ENCODE measurements around the gene RPH3AL. TPM values are rescaled to one million over a fixed set of nuclear protein-coding genes. Genes with fewer than 3 reads are reported as not detected.

The RPH3AL gene
- total and polyA plus RNA-seq, 10 of the 15 experiments (the other 5 are each of a cell fraction or from before 2014, with no cell fraction given): 0.04 to 1.2 (median 0.47) TPM; not detected in 2

GRCh38 chr17:178292-179065 lies 174.1 kb downstream of the RPH3AL start (continued):
- TF ChIP-seq ZNF687 (IDR thresholded peaks at IDR 0.05) (no peak), CBFB (IDR thresholded peaks at IDR 0.05; ENCODE audit: low read depth) (no peak), ZBTB33 (IDR thresholded peaks at IDR 0.05) (no peak), STAT1 (conservative IDR thresholded peaks at IDR 0.05) (no peak), JUND (IDR thresholded peaks at IDR 0.05; ENCODE audit: low read depth, low read length) (no peak), MEF2A (IDR thresholded peaks at IDR 0.05; ENCODE audit: insufficient read depth, low read depth, low read length) (no peak), ZZZ3 (IDR thresholded peaks at IDR 0.05; ENCODE audit: control insufficient read depth, insufficient read length, low read depth) (no peak), RUNX3 (IDR thresholded peaks at IDR 0.05; ENCODE audit: low read length) (no peak), SREBF2 (IDR thresholded peaks at IDR 0.05; ENCODE audit: low read length) (no peak), HDAC6 (IDR thresholded peaks at IDR 0.05; ENCODE audit: unreplicated experiment) (no peak), HDAC2 (IDR thresholded peaks at IDR 0.05) (no peak), E2F8 (IDR thresholded peaks at IDR 0.05; ENCODE audit: low read depth, partially characterized antibody) (no peak), BCL3 (IDR thresholded peaks at IDR 0.05; ENCODE audit: borderline replicate concordance, insufficient read depth, low read depth, low read length, poor library complexity, severe bottlenecking) (no peak), CHD1 (IDR thresholded peaks at IDR 0.05; ENCODE audit: low read depth, low read length) (no peak)
